HG03342 (cell line): Measurements from ENCODE around the gene KTN1.

Source experiments
- ATAC-seq: cut with Tn5 transposase; IDR thresholded peaks from one replicate; pipeline ENCODE4 v1.9.1; 2021; ENCODE audit warnings: mild to moderate bottlenecking, moderate library complexity; ENCODE audit not compliant: unreplicated experiment

Gene KTN1, protein sequence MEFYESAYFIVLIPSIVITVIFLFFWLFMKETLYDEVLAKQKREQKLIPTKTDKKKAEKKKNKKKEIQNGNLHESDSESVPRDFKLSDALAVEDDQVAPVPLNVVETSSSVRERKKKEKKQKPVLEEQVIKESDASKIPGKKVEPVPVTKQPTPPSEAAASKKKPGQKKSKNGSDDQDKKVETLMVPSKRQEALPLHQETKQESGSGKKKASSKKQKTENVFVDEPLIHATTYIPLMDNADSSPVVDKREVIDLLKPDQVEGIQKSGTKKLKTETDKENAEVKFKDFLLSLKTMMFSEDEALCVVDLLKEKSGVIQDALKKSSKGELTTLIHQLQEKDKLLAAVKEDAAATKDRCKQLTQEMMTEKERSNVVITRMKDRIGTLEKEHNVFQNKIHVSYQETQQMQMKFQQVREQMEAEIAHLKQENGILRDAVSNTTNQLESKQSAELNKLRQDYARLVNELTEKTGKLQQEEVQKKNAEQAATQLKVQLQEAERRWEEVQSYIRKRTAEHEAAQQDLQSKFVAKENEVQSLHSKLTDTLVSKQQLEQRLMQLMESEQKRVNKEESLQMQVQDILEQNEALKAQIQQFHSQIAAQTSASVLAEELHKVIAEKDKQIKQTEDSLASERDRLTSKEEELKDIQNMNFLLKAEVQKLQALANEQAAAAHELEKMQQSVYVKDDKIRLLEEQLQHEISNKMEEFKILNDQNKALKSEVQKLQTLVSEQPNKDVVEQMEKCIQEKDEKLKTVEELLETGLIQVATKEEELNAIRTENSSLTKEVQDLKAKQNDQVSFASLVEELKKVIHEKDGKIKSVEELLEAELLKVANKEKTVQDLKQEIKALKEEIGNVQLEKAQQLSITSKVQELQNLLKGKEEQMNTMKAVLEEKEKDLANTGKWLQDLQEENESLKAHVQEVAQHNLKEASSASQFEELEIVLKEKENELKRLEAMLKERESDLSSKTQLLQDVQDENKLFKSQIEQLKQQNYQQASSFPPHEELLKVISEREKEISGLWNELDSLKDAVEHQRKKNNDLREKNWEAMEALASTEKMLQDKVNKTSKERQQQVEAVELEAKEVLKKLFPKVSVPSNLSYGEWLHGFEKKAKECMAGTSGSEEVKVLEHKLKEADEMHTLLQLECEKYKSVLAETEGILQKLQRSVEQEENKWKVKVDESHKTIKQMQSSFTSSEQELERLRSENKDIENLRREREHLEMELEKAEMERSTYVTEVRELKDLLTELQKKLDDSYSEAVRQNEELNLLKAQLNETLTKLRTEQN (N-terminal part only)

DNA sequence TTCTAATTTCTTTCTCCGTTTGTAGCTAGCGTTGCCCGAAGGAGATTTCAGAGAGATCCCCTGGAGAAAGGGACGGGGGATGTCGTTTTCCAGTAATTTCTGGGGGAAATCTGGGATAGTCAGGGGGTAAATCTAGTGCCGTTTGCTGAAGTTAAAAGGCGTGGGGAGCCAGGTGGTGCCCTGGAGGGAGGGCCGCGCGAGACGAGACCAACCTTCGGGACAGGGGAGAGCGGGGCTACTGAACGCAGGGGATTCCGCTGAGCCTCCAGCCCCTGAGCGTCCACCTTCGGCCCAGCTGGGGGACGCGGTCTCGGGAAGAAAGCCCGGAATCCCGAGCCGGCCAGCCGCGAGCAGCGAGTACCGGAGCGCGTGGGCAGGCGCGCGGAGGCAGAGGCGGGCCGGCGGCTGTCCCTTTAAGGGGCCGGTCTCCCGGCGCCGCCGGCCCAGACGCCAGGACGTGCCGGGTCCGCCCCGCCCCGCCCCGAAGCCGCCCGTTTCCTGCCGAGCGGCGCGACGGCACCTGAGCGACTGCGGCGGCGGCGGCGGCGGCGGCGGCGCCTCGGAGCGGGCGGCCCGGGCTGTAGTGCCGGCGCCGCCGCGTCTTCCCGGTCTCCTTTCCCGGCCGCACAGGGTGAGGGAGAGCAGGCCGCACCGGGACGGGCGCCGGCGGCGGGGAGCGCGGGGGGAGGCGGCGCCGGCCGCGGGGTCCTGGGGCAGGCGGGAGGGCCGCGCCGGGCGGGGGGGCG lies at the start of gene KTN1:
KTN1 (plus strand) TSS at position 484 of the 746 bp plus-strand sequence. CDS start 31,842 bp downstream, outside the sequence.
- ATAC-seq, result peak; percentile 81

DNA sequence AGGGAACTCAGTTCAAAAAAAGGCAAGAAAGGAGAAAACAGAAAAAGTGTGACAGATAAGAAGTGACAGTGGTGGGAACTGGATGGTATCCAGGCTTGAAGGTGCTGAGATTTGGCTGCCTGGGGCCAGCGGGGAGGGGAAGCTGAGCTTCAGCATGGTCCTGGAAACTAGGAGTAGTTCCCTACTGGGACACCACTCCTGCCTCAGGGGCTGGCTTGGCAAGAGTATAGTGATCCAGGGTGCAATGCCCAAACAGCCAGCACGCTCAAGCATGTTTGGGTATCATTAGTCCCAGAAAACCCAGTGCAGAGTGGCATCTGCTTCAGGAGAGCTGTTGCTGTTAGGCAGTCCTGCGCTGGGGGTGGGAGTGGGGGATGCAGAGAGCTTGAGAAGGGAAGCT lies 49.5 kb upstream of the KTN1 start:
- no peak for ATAC-seq

DNA sequence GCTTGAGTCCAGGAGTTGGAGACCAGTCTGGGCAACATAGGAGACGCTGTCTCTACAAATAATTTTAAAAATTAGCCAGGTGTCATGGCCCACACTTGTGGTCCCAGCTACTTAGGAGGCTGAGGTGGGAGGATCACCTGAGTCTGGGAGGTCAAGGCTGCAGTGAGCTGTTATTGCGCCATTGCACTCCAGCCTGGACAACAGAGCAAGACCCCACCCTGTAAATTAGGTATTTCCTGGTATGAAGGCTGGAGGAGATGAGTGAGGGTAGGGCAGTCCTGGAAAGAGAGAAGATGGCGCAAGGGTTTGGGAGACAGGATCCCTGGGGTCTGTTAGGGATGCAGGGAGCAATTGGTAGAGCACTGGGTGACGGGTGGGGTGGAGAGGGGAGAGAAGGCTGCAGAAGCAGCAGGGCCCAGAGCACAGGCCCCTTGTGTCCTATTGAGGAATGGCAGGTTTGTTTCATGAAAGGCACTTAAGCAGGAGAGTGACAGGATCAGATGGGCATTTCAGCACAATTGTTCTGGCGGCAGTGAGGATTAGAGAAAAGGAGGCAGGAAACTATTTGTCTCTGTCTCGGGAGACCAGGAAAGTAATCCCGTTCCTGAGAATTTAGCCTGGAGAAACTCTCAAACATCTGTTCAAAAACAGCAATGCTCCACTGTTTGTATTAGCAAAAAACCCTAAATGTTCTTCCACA lies 47.2 kb upstream of the KTN1 start:
- ATAC-seq, result no peak

DNA sequence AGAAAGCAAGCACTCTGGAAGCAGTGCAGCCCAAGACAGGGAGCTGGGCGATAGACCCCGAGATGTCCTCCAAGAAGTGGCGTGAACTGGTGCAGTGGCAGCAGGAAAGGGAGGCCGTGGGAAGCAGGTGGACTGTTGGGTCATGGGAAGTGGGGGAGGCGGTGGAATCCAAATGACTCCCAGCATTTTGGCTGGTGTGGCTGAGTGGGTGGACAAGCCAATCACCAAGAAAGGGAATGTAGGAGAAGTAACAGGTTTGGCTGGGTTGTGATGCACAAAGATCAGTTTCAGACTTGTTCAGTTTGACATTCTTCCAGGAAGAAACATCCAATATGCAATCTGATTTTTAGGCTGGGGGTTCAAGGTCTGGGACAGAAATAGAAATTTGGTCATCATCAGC lies 46.0 kb upstream of the KTN1 start:
- no peak for ATAC-seq

DNA sequence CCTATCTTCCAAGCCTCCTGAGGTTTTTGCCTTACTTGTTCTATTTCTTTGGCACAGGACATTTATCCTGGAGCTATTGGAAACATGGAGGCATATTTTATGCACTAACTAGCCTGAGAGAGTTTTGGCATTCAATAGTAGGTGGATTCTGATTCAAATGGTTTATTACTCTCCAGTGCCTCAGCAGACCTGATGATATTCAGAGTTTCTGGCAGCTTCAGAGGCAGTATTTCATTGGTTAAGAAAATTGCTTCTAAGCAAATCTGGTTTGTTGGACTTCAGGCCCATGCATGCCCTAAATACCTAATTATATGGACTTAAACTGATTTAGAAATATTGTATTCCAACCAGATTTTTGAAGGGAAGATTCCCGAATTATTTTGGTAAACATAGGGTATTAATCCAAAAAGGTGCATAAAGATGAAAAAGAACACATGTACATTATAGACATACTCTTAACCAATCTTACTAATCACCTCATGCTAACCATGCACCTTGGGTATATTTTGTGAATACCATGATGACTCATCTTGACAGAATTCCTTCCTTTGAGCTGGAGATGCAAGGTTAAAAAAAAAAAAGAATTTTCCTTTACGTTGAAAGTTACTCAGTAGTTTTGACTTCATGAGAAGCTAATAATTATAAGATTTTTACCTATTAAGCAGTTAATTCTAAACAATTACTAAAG lies 44.3 kb upstream of the KTN1 start:
- no peak for ATAC-seq

DNA sequence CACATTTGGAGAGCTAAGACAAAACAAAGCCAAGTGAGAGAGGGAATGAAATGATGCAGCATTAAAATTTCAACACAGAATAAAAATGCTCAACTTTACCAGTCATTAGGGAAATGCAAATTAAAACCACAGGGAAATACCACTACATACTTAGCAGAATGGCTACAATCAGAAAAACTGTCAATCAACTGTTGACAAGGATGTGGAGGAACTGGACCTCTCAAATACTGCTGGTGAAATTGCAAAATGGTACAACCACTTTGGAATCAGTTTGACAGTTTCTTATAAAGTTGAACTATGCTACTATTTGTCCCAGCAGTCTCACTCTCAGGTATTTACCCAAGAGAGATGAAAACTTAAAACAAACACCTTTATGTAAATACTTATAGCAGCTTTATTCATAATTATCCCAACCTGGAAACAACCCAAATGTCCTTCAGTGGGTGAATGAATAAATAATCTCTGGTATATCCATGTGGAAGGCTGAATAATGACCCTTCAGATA lies 43.8 kb upstream of the KTN1 start:
- ATAC-seq, result no peak

DNA sequence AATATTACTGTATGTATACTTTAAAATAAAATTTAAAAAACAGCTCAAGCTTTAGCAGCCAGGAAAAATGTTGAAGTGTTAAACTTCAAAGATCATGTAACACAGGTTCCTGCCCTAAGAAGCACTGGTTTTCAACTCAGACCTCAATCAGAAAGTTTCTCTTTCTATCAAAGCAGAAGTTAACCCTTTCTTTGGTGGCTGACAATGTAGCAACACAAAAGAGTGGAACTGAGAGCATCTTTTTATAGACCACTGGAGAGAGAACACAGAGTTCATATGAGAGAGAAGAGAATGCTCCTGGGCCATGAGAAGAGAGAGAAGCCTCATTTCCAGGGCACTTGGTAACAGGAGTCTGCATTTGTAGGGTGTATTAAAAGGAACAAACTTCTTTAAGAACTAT lies 42.2 kb upstream of the KTN1 start:
- ATAC-seq, result no peak

DNA sequence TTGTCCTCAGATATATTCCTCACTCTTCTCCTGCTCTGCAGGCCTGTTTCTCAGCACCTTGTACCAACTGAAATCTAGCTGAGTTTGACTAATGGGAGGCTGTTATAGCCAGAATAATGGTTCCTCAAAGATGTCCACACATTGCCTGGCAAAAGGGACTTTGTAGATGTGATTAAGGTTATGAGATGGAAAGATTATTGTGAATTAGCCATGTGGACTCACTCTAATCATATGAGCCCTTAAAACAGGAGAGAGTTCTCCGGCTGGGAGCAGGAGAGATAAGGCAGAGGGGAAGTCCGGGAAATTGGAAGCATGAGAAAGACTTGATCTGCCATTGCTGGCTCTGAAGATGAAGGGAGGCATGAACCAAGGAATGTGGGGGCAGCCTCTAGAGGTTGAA lies 40.0 kb upstream of the KTN1 start:
- ATAC-seq, result no peak

DNA sequence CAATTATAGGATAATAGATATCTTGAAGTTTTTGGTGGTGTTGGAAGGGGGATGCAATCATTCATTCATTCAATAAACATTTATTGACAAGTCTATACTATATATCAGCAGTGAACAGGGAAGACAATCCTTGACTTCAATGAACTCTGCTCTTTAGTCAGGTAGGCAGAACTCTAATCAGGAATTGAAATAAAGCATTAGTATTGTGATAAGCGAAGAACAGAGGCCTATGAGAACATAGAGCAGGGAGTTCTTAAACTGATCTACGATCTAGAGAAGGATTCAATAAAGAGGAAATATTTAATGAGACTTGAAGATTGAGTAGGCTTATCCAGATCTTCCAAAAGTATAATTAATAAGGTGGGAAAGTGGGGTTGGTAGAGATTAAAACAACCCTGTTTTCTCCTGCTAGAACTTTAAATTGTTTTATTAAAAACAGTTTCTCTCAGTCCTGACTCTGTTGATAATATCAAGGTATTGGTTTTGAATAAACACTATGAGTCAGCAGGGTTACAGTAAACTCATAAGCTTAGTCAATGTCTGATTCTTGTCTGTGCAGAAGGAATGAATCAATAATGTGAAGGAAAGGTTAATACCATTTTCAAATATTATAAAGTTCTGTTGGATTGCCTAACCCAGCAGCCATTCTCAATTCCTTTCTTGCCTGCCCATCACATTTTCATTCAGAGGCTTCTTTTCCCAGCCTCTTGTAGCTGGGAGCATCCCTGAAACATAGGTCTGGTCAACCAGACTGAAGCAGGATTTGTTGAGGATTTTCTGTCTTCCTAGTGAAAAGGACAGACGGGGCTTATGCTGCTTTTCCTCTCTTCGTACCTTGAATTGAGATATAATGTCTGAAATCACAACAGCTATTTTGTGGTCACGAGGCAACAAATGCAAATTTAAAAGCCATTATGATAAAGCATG lies 38.9 kb upstream of the KTN1 start:
- no peak for ATAC-seq

DNA sequence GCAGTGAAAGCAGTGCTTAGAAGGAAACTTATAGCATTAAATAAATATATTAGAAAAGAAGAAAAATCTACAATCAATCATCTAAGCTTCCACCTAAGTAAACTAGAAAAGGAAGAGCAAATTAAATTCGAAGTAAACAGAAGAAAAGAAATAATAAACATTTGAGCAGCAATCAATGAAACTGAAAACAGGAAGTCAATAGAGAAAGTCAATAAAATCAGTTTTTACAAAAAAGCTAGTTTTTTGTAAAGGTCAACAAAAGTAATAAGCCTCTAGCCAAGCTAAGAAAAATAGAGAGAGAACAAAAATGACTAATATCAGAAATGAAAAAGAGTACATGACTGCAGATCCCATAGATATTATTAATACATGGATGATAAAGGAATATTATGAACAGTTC lies 34.2 kb upstream of the KTN1 start:
- ATAC-seq, result peak; percentile 17

DNA sequence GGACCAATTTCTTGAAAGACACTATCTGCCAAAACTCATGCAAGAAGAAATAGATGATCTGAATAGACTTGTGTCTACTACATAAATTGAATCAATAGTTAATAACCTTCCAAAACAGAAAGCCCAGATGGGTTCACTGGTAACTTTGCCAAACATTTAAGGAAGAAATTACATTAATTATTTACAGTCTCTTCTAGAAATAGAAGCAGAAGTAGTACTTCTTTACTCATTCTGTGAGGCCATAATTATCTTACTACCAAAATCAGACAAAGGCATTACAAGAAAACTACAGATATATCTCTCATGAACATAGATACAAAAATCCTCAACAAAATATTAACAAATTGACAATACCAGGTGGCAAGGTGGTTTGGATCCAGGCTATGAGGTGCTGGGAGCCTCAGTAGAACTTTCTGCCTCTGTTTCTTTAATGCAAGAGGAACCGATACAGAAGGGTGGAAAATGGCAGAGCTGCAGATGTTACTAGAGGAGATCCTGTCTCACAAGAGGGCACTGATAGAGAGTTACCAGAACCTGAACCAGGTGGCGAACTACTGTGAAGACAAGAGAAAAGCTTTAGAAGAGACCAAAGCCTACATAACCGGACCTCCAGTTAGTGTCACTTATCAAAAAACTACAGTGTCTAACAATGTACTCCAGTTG lies 33.7 kb upstream of the KTN1 start:
- peak; percentile 64 for ATAC-seq

DNA sequence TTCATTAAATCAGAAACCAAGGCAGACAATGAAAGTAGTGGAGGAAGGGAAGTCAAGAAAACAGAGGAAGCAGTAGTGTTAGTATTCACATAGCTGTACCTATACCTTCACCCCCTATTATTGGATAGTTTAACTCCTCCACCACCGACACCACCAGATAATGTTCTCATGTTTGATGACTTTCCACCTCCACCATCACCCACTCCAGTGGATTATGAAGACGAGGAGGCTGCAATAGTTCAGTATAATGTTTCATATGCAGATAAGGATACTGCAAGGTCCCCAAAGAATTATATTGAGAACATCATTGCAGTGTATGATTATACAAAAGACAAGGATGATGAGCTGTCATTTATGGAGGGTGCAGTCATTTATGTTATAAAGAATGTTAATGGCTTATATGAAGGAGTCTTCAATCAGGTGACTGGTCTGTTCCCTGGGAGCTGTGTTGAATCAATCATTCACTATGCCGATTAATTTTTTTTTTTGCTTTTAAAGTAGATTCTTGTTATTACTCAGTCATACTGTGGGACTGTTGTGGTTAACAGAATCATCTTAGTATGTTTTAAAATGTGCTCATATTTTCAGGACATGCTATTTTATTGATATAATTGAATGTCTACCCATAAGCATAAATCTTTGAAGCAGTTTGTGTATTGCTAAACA lies 32.2 kb upstream of the KTN1 start:
- ATAC-seq, result no peak

DNA sequence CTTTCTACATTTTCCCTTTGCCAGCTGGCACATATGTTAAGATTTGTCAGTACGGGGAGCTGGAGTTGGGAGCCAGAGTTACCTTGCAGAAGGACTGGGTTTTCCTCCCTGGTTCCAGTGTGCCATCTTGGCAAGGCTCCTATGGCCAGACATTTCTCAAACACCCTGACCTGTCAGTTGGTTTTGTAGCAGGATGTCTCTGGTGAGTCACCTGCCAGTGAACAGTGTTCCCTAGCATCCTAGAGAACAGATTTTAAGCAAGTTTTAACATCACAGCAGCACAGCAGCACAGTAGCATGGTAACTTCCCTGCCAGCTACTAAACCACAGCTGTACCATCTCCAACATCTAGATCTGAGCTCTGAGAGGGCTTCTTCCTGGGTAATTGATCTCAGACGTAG lies 26.2 kb upstream of the KTN1 start:
- ATAC-seq, result no peak

DNA sequence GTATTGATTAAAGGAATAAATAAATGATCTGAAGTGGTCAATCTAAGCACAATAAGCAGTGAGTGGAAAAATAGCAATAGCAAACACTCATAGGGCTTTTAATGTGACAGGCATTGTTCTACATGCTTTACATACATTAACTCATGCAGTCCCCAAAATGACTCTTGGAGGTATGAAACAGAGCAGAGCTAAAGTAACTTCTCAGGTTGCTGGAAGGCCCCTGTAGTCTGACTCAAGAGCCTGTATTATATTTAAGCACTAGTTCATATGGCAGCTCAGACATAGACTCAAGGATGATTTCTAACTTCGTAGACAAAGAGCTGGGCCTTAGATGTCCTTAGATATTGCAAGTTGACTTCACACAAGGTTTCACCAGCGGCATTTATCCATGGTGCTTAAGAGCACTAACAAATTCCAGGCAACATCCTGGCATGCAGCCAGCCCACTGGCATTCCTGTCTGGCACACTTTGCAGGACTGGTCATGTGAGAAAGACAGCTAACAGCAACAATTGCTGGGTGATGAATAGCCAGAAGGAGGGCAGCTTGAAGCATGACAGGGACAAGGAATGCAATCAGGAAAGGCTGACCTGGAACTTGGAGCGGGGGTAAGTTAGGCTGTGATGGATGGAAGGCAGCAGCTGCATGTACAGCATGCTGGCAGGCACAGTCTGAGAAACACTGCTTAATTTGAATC lies 22.9 kb upstream of the KTN1 start:
- no peak for ATAC-seq

DNA sequence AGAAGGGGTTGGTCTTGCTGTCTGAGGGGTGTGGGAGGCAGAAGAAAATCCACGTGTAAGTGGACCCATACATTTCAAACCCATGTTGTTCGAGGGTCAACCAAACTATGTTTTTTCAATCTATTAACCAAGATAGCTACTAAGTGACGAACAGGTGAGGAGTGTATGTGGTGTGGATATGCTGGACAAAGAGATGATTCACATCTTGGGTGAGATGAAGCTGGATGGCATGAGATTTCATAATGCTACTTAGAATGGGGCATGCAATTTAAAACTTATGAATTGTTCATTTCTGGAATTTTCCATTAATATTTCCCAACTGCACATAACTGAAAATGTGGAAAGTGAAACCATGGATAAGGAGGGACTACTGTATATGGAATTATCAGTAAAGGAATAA lies 17.9 kb upstream of the KTN1 start:
- no peak for ATAC-seq

DNA sequence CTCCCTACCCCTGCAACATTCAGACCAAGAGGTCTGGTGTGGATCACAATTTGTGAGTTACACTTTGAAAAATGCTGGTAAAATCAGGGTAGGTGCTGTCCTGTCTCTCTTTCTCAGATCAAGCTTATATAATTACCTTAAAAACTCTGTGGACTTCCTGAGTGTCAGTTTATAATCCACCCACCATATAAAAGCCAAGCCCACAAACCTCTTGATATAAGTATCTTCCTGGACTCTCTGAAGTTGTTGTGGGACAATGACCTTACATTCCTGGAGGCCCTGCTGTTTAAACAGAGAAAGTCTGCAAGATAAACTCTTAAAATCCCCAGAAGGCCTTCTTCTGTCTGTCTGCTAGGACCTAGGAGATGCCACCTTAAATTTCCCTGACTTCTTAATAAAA lies 11.4 kb upstream of the KTN1 start:
- no peak for ATAC-seq
